SKM-1 treated with dmso at 0.1 percent for 144 hours (cell line): ENCODE results near the gene EGFR.

Experiments used
- DNase-seq: peaks from one replicate; lab custom pipeline; 2025; ENCODE audit not compliant: unreplicated experiment; lab: John Stamatoyannopoulos, UW

Gene EGFR

GRCh38 chr7:55185941-55186609, 167.3 kb downstream of the EGFR start:
- DNase-seq = no peak

GRCh38 chr7:55187701-55188491, 169.1 kb downstream of the EGFR start:
- DNase-seq = no peak

GRCh38 chr7:55188590-55189138, 169.8 kb downstream of the EGFR start:
- DNase-seq = no peak

- DNase-seq = no peak
Observed at GRCh38 chr7:55189146-55189766, 170.4 kb downstream of the EGFR start.

- no peak for DNase-seq
Observed at GRCh38 chr7:55189878-55190436, 171.1 kb downstream of the EGFR start.

DNA sequence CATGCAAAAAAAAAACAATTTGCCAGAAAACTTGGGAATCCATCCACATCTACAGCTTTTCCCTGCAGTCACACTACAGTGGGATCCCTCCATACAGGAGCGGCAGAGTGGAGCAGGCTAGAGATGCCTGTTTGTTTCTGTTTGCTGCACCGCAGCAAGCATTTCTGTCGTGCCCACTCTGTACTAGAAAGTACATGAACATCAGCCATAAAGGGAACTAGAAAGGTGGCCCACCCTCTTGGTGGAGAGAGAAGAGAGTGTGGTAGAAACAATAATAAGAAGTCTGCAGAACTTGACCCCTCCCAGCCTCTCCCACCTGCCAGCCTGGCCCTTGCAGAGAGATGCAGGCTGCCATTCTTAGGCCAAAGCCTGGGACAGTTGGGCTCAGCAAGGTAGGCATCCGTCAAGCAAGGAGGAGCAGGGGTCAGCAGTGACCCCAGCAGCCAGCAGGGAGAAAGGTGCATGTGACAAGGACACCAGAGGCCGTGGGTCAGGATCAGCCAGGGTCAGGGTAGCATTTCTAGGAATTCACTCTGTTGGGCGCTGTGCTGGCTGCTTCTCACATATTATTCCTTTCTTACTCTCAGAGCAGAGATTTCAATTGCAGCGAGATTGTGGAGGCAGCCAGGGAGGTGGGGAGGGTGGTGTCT, 171.8 kb downstream of the EGFR start:
- DNase-seq = no peak

GRCh38 chr7:55191161-55191925, 172.5 kb downstream of the EGFR start:
- no peak for DNase-seq

- no peak for DNase-seq
Observed at GRCh38 chr7:55191926-55192692, 173.3 kb downstream of the EGFR start.

GRCh38 chr7:55192723-55193122, 173.9 kb downstream of the EGFR start:
- no peak for DNase-seq

DNA sequence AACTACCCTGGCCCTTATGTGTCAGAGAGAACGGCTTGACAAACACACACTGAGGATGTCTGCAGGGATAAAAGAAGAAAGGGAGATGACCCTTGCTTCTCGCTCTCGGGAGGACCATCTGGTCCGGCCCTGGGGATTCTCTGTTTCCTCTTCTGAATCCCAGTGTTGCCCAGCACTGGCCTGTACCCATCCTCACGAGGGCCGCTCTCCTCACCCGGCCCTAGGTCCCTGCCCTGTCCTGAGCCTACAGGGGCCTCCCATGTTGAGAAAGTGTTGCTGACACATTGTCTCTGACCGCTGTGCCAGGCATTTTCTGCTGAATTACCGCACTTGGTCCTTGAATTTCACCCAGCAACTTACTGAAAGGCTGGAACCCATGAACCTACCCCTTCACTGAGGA, 174.4 kb downstream of the EGFR start:
- no peak for DNase-seq

DNA sequence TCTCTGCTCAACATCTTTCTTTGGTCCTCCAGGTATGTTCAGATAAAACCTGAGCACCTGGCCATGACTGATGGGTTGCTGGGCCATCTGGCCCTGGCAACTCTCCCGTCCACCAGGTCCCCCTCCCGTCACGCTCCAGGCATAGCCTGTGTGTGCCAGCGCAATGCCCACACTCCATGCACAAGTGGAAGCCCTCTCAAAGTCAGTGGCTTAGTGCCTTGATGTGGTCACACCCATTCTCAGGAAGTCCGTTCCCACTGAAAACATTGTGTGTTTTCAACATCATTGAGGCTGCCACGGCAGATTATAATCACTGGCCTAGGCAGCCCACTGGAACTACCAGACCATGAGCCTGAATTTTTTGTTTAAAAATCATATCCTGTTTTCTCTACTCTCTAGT, 175.7 kb downstream of the EGFR start:
- DNase-seq = no peak

GRCh38 chr7:55198634-55199392, 180.0 kb downstream of the EGFR start:
- no peak for DNase-seq

DNA sequence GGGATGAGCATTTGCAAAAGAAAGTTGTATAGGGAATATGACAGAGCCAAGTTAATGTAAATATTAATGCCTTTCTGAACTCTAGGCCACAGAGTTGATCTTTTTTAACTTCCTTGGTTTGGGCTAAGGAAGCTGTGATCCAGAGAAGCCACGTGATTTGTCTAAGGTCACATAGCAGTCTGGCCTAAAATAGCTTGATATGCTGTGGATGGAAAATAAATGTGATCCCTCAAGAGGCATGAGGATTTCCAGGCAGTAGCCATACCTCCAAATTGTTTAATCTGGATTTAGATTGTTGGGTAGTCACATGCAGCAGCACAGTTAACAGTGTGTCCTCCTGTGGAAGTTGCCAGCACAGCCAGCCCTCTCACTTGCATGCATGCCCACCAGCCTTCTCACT, 180.6 kb downstream of the EGFR start:
- DNase-seq = no peak

DNA sequence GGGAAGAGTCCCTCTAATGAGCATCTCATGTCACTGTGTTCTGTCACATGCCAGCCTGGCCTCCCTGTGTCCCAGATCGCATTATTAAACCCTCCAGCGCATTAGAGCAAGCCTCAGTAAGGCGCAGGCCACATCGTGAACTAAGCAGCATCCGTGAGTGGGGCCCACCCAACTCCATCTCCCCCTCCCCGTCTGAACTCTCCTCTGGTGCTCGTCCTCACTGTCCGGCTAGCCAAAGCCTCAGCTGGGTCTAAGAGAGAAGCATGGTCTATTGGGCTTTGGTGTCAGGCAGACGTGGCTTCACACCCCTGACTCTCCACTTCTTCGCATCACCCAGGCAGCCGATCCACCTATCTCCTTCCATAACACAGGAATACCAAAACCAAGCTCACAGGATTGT, 181.6 kb downstream of the EGFR start:
- DNase-seq = no peak

- DNase-seq = no peak
Observed at GRCh38 chr7:55202150-55202913, 183.5 kb downstream of the EGFR start.

DNA sequence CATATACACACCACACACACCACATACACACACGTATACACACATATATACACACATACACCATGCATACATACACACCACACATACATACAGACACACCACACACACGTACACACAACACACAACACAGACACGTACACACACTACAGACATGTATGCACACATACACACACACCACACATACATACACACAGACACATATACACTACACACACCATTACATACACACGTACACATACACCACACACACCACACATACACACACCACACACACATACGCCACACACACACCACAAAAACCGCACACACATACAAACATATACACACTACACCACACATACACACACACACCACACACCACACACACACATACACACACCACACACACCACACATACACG, 184.5 kb downstream of the EGFR start:
- no peak for DNase-seq

DNA sequence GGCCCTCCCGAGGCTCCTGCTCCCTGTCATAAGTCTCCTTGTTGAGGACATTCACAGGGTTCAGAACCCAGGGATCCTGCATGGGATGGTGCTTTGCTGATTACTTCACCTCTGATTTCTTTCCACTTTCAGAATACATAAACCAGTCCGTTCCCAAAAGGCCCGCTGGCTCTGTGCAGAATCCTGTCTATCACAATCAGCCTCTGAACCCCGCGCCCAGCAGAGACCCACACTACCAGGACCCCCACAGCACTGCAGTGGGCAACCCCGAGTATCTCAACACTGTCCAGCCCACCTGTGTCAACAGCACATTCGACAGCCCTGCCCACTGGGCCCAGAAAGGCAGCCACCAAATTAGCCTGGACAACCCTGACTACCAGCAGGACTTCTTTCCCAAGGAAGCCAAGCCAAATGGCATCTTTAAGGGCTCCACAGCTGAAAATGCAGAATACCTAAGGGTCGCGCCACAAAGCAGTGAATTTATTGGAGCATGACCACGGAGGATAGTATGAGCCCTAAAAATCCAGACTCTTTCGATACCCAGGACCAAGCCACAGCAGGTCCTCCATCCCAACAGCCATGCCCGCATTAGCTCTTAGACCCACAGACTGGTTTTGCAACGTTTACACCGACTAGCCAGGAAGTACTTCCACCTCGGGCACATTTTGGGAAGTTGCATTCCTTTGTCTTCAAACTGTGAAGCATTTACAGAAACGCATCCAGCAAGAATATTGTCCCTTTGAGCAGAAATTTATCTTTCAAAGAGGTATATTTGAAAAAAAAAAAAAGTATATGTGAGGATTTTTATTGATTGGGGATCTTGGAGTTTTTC, 186.5 kb downstream of the EGFR start:
- no peak for DNase-seq
